SK-N-SH (cell line): ENCODE results near the gene MUS81. TPM values are rescaled to one million over a fixed set of nuclear protein-coding genes. Genes with fewer than 3 reads are reported as not detected.

ENCODE experiments used
- CTCF ChIA-PET: fragments of 300-600, 350-600 bp; formaldehyde crosslinking; extraction: SDS; loops from one replicate; lab custom pipeline; 2021; lab: Yijun Ruan, JAX
- POLR2A ChIA-PET: fragments of 350-600 bp; sonication (Branson Sonifier 250); formaldehyde crosslinking; extraction: SDS; loops from one replicate; lab custom pipeline; 2020; ENCODE audit warnings: antibody characterized with exemption, inconsistent platforms; lab: Yijun Ruan, JAX
- DNase-seq: peaks from one replicate; pipeline ENCODE4 v3.0.0; 2012
- H2AFZ ChIP-seq: fragments of 200-600 bp; sonication (generic); 2 replicates; pipeline ENCODE4 v1.8.1; 2016; ENCODE audit warnings: antibody characterized with exemption, mild to moderate bottlenecking, low read depth
- H3F3A ChIP-seq: fragments of 200-600 bp; sonication (generic); replicated peaks from 2 replicates; pipeline ENCODE3; 2016; ENCODE audit warnings: antibody characterized with exemption, mild to moderate bottlenecking; ENCODE audit not compliant: insufficient read depth
- H3K27ac ChIP-seq, 2 experiments: fragments of 200-500 bp in 1 of 2; fragments of 200-600 bp in 1 of 2; sonication (Bioruptor generic) in 1 of 2; sonication (generic), shearing (Covaris generic) in 1 of 2; 2 replicates each; pipeline versions ENCODE4 v1.5.1 to v1.6.1; 2014 to 2016; ENCODE audit warnings: low read depth in 2 of 2, inconsistent platforms in 1 of 2, low read length in 1 of 2, mild to moderate bottlenecking in 1 of 2, mixed read lengths in 1 of 2
- H3K27me3 ChIP-seq: fragments of 200-600 bp; sonication (generic), shearing (Covaris generic); 2 replicates; pipeline ENCODE4 v1.6.1; 2016; ENCODE audit warnings: mixed run types; ENCODE audit not compliant: insufficient read depth
- H3K36me3 ChIP-seq, 2 experiments: fragments of 200-500 bp in 1 of 2; fragments of 200-600 bp in 1 of 2; sonication (Bioruptor generic) in 1 of 2; sonication (generic) in 1 of 2; replicated peaks in 1 of 2; 2 replicates each; pipeline versions ENCODE3 to v1.5.1; 2014 to 2016; ENCODE audit warnings: low read length in 1 of 2, mild to moderate bottlenecking in 1 of 2; ENCODE audit not compliant: insufficient read depth in 2 of 2, control insufficient read depth in 1 of 2
- H3K4me1 ChIP-seq, 2 experiments: fragments of 200-500 bp in 1 of 2; fragments of 200-600 bp in 1 of 2; sonication (Bioruptor generic) in 1 of 2; sonication (generic), shearing (Covaris generic) in 1 of 2; 2 replicates each; pipeline versions ENCODE4 v1.5.1 to v1.6.1; 2014 to 2016; ENCODE audit warnings: low read depth in 1 of 2, low read length in 1 of 2, mixed run types in 1 of 2; ENCODE audit not compliant: insufficient read depth in 2 of 2, control insufficient read depth in 1 of 2
- H3K4me2 ChIP-seq: fragments of 200-600 bp; sonication (generic), shearing (Covaris generic); 2 replicates; pipeline ENCODE4 v1.6.1; 2017; ENCODE audit warnings: mixed run types
- H3K4me3 ChIP-seq, 2 experiments: fragments of 200-500 bp in 1 of 2; fragments of 200-600 bp in 1 of 2; sonication (Bioruptor generic) in 1 of 2; sonication (generic), shearing (Covaris generic) in 1 of 2; 2 replicates each; pipeline versions ENCODE4 v1.5.1 to v1.8.1; 2014 to 2016; ENCODE audit warnings: low read depth in 2 of 2, inconsistent platforms in 1 of 2, low read length in 1 of 2, mild to moderate bottlenecking in 1 of 2, mixed read lengths in 1 of 2, moderate library complexity in 1 of 2
- H3K79me2 ChIP-seq: fragments of 200-600 bp; sonication (generic); 2 replicates; pipeline ENCODE4 v1.8.1; 2017; ENCODE audit warnings: mild to moderate bottlenecking; ENCODE audit not compliant: insufficient read depth
- H3K9ac ChIP-seq: fragments of 200-600 bp; sonication (generic); 2 replicates; pipeline ENCODE4 v1.6.1; 2017; ENCODE audit warnings: mixed run types
- H3K9me2 ChIP-seq: fragments of 200-600 bp; sonication (generic); 2 replicates; pipeline ENCODE4 v1.6.1; 2017; ENCODE audit warnings: mixed run types
- H3K9me3 ChIP-seq: fragments of 200-600 bp; sonication (generic); 2 replicates; pipeline ENCODE4 v1.6.1; 2017; ENCODE audit warnings: mixed run types, mild to moderate bottlenecking, moderate library complexity
- H4K20me1 ChIP-seq: fragments of 200-600 bp; sonication (generic); 2 replicates; pipeline ENCODE4 v1.6.1; 2017; ENCODE audit warnings: mild to moderate bottlenecking, mixed run types; ENCODE audit not compliant: insufficient read depth
- EP300 ChIP-seq, 2 experiments: IDR thresholded peaks; 2 replicates each; pipeline versions ENCODE4 v1.4.0 to v1.6.1; 2012; ENCODE audit warnings: borderline replicate concordance in 1 of 2, low read depth in 1 of 2, low read length in 1 of 2
- EZH2phosphoT487 ChIP-seq: fragments of 200-600 bp; sonication (generic); IDR thresholded peaks from 2 replicates; pipeline ENCODE4 v1.6.1; 2017; ENCODE audit warnings: low read depth, mixed run types, mild to moderate bottlenecking, antibody characterized with exemption, moderate library complexity, borderline replicate concordance
- FOXJ3 ChIP-seq: sonication (generic); formaldehyde crosslinking; IDR thresholded peaks from 2 replicates; pipeline ENCODE4 v1.5.1; 2020; ENCODE audit warnings: mild to moderate bottlenecking, missing genetic modification reagents
- GABPA ChIP-seq: IDR thresholded peaks from 2 replicates; pipeline ENCODE4 v1.4.0; 2012; ENCODE audit warnings: low read depth, mild to moderate bottlenecking
- JUND ChIP-seq: IDR thresholded peaks from 2 replicates; pipeline ENCODE4 v1.4.0; 2012
- POLR2AphosphoS5 ChIP-seq: IDR thresholded peaks from 2 replicates; pipeline ENCODE4 v1.6.1; 2012; ENCODE audit warnings: low read depth, low read length
- SIN3A ChIP-seq: IDR thresholded peaks from 2 replicates; pipeline ENCODE4 v1.6.1; 2012; ENCODE audit warnings: low read depth, mild to moderate bottlenecking, low read length, moderate library complexity, borderline replicate concordance
- TAF1 ChIP-seq: IDR thresholded peaks from 2 replicates; pipeline ENCODE4 v1.6.1; 2012; ENCODE audit warnings: low read depth, mild to moderate bottlenecking, low read length, moderate library complexity, borderline replicate concordance
- TCF12 ChIP-seq: IDR thresholded peaks from 2 replicates; pipeline ENCODE4 v1.4.0; 2012
- WGBS: methylation state at CpG from one replicate; pipeline ENCODE4 v1.1.6; 2017; ENCODE audit warnings: low lambda C conversion rate; 5-methylcytosine and 5-hydroxymethylcytosine counted together
- polyA plus RNA-seq, 3 experiments: library from polyadenylated mRNA; depleted of rRNA; stranded (reverse); fragments of >200 nt; gene quantifications; 2 replicates each; pipeline ENCODE4 v1.2.3, GENCODE V29; 2012
- TF ChIP-seq, protein P1 (sequence below): IDR thresholded peaks from 2 replicates; pipeline ENCODE4 v1.4.0; 2012; ENCODE audit warnings: low read depth, borderline replicate concordance
- TF ChIP-seq, protein P2 (sequence below): IDR thresholded peaks from 2 replicates; pipeline ENCODE4; 2012
- TF ChIP-seq, protein P3 (sequence below): IDR thresholded peaks from 2 replicates; pipeline ENCODE4 v1.6.1; 2012; ENCODE audit warnings: mild to moderate bottlenecking, low read depth, low read length, moderate library complexity
- TF ChIP-seq, protein P4 (sequence below): fragments of 150-350 bp; IDR thresholded peaks from 2 replicates; pipeline ENCODE4 v1.6.1; 2016; ENCODE audit warnings: mild to moderate bottlenecking, low read depth, low read length

The MUS81 gene
- polyA plus RNA-seq, 1 of the 3 experiments (the other 2 are of a cell fraction) = 58.2 TPM

DNA sequence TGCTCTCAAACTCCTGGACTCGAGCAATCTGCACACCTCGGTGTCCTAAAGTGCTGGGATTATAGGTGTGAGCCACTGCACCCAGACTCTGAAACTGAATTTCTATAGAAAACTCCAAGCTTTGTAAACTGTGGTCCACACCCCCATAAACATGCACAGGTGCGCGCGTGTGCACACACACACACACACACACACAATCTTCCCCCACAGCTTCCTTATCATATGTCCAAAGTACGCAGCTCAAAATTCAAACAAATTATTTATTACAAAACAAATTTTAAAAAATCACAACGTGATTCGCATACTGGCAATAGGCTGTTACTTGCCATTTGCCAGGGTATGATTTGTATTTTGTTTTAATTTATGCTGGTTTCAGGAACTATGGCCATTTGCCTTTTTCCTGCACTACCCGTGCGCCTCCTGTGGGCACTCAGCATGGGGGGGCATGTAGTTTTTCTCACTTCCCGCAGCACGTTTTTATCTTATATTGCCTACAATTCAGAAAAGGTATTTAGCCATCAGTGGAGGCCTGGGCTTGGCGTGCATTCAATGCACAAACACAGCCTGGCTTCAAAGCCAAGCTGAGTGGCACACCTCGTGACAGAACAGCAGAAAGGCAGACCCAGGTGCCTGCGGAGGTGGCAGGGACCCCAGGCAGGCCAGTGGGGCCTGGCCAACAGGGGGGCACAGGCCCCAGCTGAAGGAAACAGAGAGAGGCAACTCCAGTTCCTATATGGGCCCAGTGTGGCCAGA lies 37.3 kb upstream of the MUS81 start:
- Histone ChIP-seq H3K4me3 (no peak overlapping the region), H3K36me3 (no peaks in the 10 kb centered on the region), H3K4me1 (no peaks in the 10 kb centered on the region; a peak in 1 of 4 replicates), H3K9me3 (no peaks in the 10 kb centered on the region), H3K4me2 (no peak overlapping the region), H3K79me2 (no peaks in the 10 kb centered on the region), H3F3A (no peaks in the 10 kb centered on the region), H3K9ac (no peak overlapping the region), H4K20me1 (no peaks in the 10 kb centered on the region), H3K27ac (no peak overlapping the region), H2AFZ (no peak overlapping the region), H3K27me3 (no peaks in the 10 kb centered on the region), H3K9me2 (no peaks in the 10 kb centered on the region)
- TF ChIP-seq GABPA (no peak), EP300 (IDR thresholded peaks at IDR 0.05; ENCODE audit: borderline replicate concordance in 1 of 2, low read depth in 1 of 2, low read length in 1 of 2) (no peak), TCF12 (no peak), JUND (no peak), SIN3A (no peak), POLR2AphosphoS5 (no peak), TAF1 (no peak), FOXJ3 (no peak), EZH2phosphoT487 (no peak)
- TF ChIP-seq, protein P1, sequence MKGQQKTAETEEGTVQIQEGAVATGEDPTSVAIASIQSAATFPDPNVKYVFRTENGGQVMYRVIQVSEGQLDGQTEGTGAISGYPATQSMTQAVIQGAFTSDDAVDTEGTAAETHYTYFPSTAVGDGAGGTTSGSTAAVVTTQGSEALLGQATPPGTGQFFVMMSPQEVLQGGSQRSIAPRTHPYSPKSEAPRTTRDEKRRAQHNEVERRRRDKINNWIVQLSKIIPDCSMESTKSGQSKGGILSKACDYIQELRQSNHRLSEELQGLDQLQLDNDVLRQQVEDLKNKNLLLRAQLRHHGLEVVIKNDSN = no peak
- TF ChIP-seq, protein P2, sequence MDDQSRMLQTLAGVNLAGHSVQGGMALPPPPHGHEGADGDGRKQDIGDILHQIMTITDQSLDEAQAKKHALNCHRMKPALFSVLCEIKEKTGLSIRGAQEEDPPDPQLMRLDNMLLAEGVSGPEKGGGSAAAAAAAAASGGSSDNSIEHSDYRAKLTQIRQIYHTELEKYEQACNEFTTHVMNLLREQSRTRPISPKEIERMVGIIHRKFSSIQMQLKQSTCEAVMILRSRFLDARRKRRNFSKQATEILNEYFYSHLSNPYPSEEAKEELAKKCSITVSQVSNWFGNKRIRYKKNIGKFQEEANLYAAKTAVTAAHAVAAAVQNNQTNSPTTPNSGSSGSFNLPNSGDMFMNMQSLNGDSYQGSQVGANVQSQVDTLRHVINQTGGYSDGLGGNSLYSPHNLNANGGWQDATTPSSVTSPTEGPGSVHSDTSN = no peak
- ChIA-PET POLR2A (interaction anchor here (1.3 kb wide), 1 partner anchor 111 kb away, joined by 5 read pairs; the partner anchor contains the start of gene KAT5), CTCF (interaction anchor here (0.6 to 13.8 kb wide), 9 partner anchors 10 to 150 kb away, joined by 3 to 111 read pairs (median 3); partner anchors contain the start of genes KAT5 and SNX32)
- 66% methylated on average over 15 of the region's 15 CpGs for WGBS
- no peak for DNase-seq

DNA sequence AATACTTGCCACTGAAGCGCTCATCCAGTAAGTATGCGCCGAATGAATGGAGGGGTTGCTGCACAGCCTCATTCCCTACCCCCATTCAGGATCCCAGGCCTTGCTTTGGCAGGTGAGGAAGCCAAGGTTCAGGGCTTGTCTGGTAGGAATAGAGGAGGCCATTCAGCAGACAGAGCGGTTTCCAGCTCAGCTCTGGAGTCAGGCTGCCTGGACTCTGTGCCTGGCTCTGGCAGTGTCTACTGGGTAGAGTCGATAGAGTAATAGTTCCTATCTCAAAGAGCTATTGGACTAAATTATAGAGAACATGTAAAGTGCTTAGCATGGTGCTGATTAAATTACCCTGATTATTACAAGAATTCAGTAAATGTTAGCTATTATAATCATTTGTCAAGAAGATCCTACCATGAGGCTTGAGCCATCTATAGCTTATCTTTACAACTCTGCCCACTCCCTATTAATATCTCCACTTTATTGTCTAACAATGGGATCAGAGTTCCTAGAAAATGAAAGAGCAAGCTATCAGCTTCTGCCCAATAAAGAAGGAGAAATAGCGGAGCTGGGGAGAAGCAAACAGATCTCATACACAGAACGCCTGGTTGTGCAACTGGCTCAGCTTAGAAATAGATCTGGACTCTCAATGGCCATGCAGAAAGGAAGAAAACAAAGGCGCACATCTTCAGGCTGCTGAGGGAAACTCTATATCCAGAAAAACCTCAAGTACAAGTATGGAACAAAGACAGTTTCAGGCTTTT lies 33.1 kb upstream of the MUS81 start:
- Histone ChIP-seq H3K9ac (no peak overlapping the region), H3K4me3 (no peak overlapping the region), H3K9me2 (no peaks in the 10 kb centered on the region), H3K4me1 (no peaks in the 10 kb centered on the region; a peak in 1 of 4 replicates), H3K9me3 (no peaks in the 10 kb centered on the region), H4K20me1 (no peaks in the 10 kb centered on the region), H3F3A (peaks cover 8% of the 10 kb centered on the region), H3K27me3 (no peaks in the 10 kb centered on the region), H3K27ac (no peak overlapping the region), H3K4me2 (no peak overlapping the region), H3K79me2 (no peaks in the 10 kb centered on the region), H2AFZ (no peak overlapping the region; the same call in 1 of the 2 replicates), H3K36me3 (no peaks in the 10 kb centered on the region)
- 80% methylated on average over 8 of the region's 8 CpGs for WGBS
- TF ChIP-seq, protein P3, sequence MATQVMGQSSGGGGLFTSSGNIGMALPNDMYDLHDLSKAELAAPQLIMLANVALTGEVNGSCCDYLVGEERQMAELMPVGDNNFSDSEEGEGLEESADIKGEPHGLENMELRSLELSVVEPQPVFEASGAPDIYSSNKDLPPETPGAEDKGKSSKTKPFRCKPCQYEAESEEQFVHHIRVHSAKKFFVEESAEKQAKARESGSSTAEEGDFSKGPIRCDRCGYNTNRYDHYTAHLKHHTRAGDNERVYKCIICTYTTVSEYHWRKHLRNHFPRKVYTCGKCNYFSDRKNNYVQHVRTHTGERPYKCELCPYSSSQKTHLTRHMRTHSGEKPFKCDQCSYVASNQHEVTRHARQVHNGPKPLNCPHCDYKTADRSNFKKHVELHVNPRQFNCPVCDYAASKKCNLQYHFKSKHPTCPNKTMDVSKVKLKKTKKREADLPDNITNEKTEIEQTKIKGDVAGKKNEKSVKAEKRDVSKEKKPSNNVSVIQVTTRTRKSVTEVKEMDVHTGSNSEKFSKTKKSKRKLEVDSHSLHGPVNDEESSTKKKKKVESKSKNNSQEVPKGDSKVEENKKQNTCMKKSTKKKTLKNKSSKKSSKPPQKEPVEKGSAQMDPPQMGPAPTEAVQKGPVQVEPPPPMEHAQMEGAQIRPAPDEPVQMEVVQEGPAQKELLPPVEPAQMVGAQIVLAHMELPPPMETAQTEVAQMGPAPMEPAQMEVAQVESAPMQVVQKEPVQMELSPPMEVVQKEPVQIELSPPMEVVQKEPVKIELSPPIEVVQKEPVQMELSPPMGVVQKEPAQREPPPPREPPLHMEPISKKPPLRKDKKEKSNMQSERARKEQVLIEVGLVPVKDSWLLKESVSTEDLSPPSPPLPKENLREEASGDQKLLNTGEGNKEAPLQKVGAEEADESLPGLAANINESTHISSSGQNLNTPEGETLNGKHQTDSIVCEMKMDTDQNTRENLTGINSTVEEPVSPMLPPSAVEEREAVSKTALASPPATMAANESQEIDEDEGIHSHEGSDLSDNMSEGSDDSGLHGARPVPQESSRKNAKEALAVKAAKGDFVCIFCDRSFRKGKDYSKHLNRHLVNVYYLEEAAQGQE = no peak
- TF ChIP-seq, protein P1 = no peak
- TF ChIP-seq, protein P4, sequence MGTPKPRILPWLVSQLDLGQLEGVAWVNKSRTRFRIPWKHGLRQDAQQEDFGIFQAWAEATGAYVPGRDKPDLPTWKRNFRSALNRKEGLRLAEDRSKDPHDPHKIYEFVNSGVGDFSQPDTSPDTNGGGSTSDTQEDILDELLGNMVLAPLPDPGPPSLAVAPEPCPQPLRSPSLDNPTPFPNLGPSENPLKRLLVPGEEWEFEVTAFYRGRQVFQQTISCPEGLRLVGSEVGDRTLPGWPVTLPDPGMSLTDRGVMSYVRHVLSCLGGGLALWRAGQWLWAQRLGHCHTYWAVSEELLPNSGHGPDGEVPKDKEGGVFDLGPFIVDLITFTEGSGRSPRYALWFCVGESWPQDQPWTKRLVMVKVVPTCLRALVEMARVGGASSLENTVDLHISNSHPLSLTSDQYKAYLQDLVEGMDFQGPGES = no peak
- no peak for DNase-seq
- ChIA-PET CTCF (interaction anchor here (0.9 to 3.9 kb wide), 5 partner anchors 10 to 122 kb away, joined by 4 to 33 read pairs (median 6); partner anchors contain the start of genes AP5B1 and KAT5), POLR2A (no interaction called here)
